Upper lobe of left lung (tissue), 6 donors: Measurements from ENCODE around the gene NUP62CL. TPM values are rescaled to one million over a fixed set of nuclear protein-coding genes. Genes with fewer than 3 reads are reported as not detected.

ENCODE experiments used
- ATAC-seq, 2 donors: fragments of 200-7000 bp; cut with Tn5 transposase; one replicate each; pipeline ENCODE4 v1.9.1; 2022; ENCODE audit warnings: mild to moderate bottlenecking in 2 of 2, moderate library complexity in 2 of 2; ENCODE audit not compliant: low FRiP score in 2 of 2
- DNase-seq, 2 donors: peaks; one replicate each; pipeline ENCODE4 v3.0.0-alpha.2; 2019 to 2020
- H3K27ac ChIP-seq, 4 donors: fragments of 200-600 bp; sonication (generic); one replicate each; pipeline ENCODE4 v1.5.1; 2016 to 2019
- H3K27me3 ChIP-seq, 4 donors: fragments of 200-600 bp; sonication (generic); one replicate each; pipeline ENCODE4 v1.5.1; 2017 to 2019
- H3K36me3 ChIP-seq, 4 donors: fragments of 200-600 bp; sonication (generic); one replicate each; pipeline ENCODE4 v1.5.1; 2016 to 2019
- H3K4me1 ChIP-seq, 4 donors: fragments of 200-600 bp; sonication (generic); one replicate each; pipeline ENCODE4 v1.5.1; 2018 to 2019
- H3K4me3 ChIP-seq, 4 donors: fragments of 200-600 bp; sonication (generic); one replicate each; pipeline ENCODE4 v1.5.1; 2017 to 2019; ENCODE audit warnings: mild to moderate bottlenecking in 2 of 4, moderate library complexity in 1 of 4
- H3K9me3 ChIP-seq, 4 donors: fragments of 200-600 bp; sonication (generic); one replicate each; pipeline ENCODE4 v1.5.1; 2018 to 2019
- EP300 ChIP-seq, 4 donors: sonication (generic); formaldehyde crosslinking; IDR thresholded peaks; one replicate each; pipeline ENCODE4 v1.5.1; 2017; ENCODE audit warnings: antibody characterized with exemption in 4 of 4, control low read depth in 2 of 4
- POLR2A ChIP-seq, 4 donors: fragments of 450-650 bp; IDR thresholded peaks; one replicate each; pipeline ENCODE4 v1.5.1; 2016 to 2017; ENCODE audit warnings: antibody characterized with exemption in 4 of 4, mild to moderate bottlenecking in 2 of 4
- POLR2AphosphoS5 ChIP-seq, 2 donors: sonication (generic); formaldehyde crosslinking; IDR thresholded peaks; one replicate each; pipeline ENCODE4 v1.5.1; 2017; ENCODE audit warnings: antibody characterized with exemption in 2 of 2
- WGBS, 2 donors: methylation state at CpG; one replicate each; pipeline ENCODE4 v1.1.5; 2017 to 2018; 5-methylcytosine and 5-hydroxymethylcytosine counted together
- total RNA-seq, 6 donors: library from RNA; depleted of rRNA in 4 of 6; stranded (reverse); fragments of >200 nt in 4 of 6; gene quantifications; one replicate each; pipeline versions ENCODE4 v1.1.0 to v1.2.1, GENCODE V29; 2016 to 2021
- TF ChIP-seq, protein P1 (sequence below), 6 experiments: fragments of 450-650 bp in 4 of 6; fragments of 200-600 bp in 2 of 6; sonication (generic) in 2 of 6; IDR thresholded peaks; one replicate each; pipeline ENCODE4 v1.5.1; 2016 to 2019; ENCODE audit warnings: antibody characterized with exemption in 6 of 6
- donor health status: DM: no; HTN: no; CAD: no; lungs with moderate emphysema.
- donor health status: DM: no; HTN: yes; CAD: no; lungs with severe emphysema.

Gene NUP62CL, protein sequence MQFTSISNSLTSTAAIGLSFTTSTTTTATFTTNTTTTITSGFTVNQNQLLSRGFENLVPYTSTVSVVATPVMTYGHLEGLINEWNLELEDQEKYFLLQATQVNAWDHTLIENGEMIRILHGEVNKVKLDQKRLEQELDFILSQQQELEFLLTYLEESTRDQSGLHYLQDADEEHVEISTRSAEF
- 10 to 100 TPM in 1 of 6 donors, 1 to 10 TPM in 5; 1.5 to 22.0 (median 2.6) TPM for total RNA-seq

- Histone ChIP-seq H3K4me3 (peak within 1 kb of the TSS; percentile 13 to 54 (median 44)), H3K36me3 (no peaks in the 10 kb centered on the region), H3K4me1 (peaks cover 0 to 8% (median 0%) of the 10 kb centered on the region in 4 donors), H3K27me3 (no peaks in the 10 kb centered on the region), H3K27ac (no peak within 1 kb of the TSS), H3K9me3 (no peaks in the 10 kb centered on the region)
- TF ChIP-seq POLR2AphosphoS5 (IDR thresholded peaks at IDR 0.05) (no peak), EP300 (IDR thresholded peaks at IDR 0.05) (no peak), POLR2A (IDR thresholded peaks at IDR 0.05) (peak in 1 of 4 donors; percentile 13)
- TF ChIP-seq, protein P1, sequence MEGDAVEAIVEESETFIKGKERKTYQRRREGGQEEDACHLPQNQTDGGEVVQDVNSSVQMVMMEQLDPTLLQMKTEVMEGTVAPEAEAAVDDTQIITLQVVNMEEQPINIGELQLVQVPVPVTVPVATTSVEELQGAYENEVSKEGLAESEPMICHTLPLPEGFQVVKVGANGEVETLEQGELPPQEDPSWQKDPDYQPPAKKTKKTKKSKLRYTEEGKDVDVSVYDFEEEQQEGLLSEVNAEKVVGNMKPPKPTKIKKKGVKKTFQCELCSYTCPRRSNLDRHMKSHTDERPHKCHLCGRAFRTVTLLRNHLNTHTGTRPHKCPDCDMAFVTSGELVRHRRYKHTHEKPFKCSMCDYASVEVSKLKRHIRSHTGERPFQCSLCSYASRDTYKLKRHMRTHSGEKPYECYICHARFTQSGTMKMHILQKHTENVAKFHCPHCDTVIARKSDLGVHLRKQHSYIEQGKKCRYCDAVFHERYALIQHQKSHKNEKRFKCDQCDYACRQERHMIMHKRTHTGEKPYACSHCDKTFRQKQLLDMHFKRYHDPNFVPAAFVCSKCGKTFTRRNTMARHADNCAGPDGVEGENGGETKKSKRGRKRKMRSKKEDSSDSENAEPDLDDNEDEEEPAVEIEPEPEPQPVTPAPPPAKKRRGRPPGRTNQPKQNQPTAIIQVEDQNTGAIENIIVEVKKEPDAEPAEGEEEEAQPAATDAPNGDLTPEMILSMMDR (IDR thresholded peaks at IDR 0.05) = no peak
- 45% methylated on average over 66 of the region's 66 CpGs; no CpG with 5 or more reads in 1 of the 2 donors for WGBS, 2 donors
- ATAC-seq = peak; percentile 84 to 89
- DNase-seq = peak; percentile 73 to 75
Measured at GRCh38 chrX:107205770-107206696, at the start of gene NUP62CL, which contains the start of gene DNAAF6. Gene NUP62CL, minus strand, starts transcription at chrX:107206433. Its CDS starts 31,287 bp downstream, at chrX:107175146. Gene DNAAF6, plus strand, starts transcription at chrX:107206611. Its CDS starts 6,265 bp downstream, at chrX:107212876.

- Histone ChIP-seq H3K9me3 (no peaks in the 10 kb centered on the region), H3K27me3 (no peaks in the 10 kb centered on the region), H3K27ac (no peak overlapping the region), H3K4me3 (no peak overlapping the region), H3K4me1 (no peaks in the 10 kb centered on the region), H3K36me3 (no peaks in the 10 kb centered on the region)
- DNase-seq (no peak), ATAC-seq (no peak)
- WGBS, 2 donors = 75 to 81% methylated on average over 2 of the region's 2 CpGs
- no peak for TF ChIP-seq POLR2A (IDR thresholded peaks at IDR 0.05)
- TF ChIP-seq, protein P1 (IDR thresholded peaks at IDR 0.05) = no peak
- TF ChIP-seq POLR2AphosphoS5 (IDR thresholded peaks at IDR 0.05) = no peak
- no peak for TF ChIP-seq EP300 (IDR thresholded peaks at IDR 0.05)
Measured at GRCh38 chrX:107228486-107228819, 22.2 kb upstream of the NUP62CL start.

DNA sequence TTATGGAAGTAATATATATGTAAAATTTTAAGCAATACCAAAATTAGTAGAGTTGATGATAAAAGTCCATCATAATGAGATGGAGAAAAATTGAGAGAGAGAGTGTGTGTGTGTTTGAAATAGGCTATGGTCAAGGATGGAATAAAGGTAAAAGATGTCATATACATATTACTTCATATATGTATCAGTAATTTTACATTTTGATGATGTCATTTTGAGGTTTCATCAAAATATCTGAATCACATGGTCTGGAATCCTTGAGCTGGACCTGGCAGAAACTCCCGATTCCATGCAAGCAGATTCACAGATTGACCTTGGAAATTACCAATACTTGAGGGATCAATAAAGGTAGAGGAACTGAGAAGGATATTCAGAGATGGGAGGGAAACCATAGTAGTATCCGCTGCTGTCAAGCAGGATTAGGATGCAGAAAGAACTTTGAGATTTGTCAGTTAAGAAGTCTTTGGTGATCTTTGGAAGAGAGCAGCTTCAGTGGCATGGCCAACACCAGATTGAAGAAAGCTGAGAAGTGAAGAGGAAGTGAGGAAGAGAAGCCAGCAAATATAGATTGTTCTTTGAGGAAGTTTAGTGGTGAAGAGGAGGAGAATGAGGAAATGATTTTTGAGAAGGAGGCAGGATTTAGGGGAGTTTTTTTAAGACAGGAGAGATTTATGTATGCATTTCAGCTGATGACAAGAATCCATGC lies 21.7 kb upstream of the NUP62CL start:
- Histone ChIP-seq H3K9me3 (no peaks in the 10 kb centered on the region), H3K4me3 (no peak overlapping the region), H3K27ac (no peak overlapping the region), H3K4me1 (no peaks in the 10 kb centered on the region), H3K27me3 (no peaks in the 10 kb centered on the region), H3K36me3 (no peaks in the 10 kb centered on the region)
- no peak for ATAC-seq
- DNase-seq = no peak
- TF ChIP-seq EP300 (IDR thresholded peaks at IDR 0.05) = no peak
- no peak for TF ChIP-seq POLR2A (IDR thresholded peaks at IDR 0.05)
- TF ChIP-seq POLR2AphosphoS5 (IDR thresholded peaks at IDR 0.05) = no peak
- TF ChIP-seq, protein P1 (IDR thresholded peaks at IDR 0.05) = no peak
- 75 to 94% methylated on average over 2 of the region's 2 CpGs for WGBS, 2 donors

DNA sequence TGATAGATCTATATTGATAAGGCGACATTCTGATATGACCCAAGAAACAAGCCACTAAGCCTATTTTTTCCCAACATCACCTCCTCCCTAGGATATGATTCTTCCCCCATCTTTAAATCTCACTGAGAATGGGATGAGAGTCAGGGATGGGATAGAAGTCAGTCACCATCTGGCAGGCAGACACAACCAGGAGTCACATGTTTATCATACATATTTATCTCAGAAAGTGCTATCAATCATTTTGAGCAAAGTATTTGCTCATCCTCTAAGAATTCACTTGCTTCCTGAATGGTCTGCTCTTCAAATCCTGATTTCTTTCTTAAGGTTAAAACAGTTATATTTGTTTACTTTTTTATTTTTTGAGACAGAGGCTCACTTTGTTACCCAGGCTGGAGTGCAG lies 20.5 kb upstream of the NUP62CL start:
- Histone ChIP-seq H3K27me3 (no peaks in the 10 kb centered on the region), H3K36me3 (no peaks in the 10 kb centered on the region), H3K4me1 (no peaks in the 10 kb centered on the region), H3K9me3 (no peaks in the 10 kb centered on the region), H3K27ac (no peak overlapping the region), H3K4me3 (no peak overlapping the region)
- TF ChIP-seq, protein P1 (IDR thresholded peaks at IDR 0.05) = no peak
- no peak for TF ChIP-seq POLR2A (IDR thresholded peaks at IDR 0.05)
- TF ChIP-seq EP300 (IDR thresholded peaks at IDR 0.05) = no peak
- no peak for TF ChIP-seq POLR2AphosphoS5 (IDR thresholded peaks at IDR 0.05)
- 70 to 82% methylated on average over 1 of the region's 1 CpG for WGBS, 2 donors
- ATAC-seq (no peak), DNase-seq (no peak)
